NCI-H1417 (cell line): ENCODE data around the gene SV2B.

Source experiments
- DNase-seq, 3 experiments: peaks; one replicate each; lab custom pipeline; 2025; lab: John Stamatoyannopoulos, UW

SV2B gene

GRCh38 chr15:91104111-91104510 is 4.1 kb downstream of the SV2B start:
- DNase-seq = peak in 1 of 3 experiments; percentile 35

GRCh38 chr15:91108421-91108820 is 8.4 kb downstream of the SV2B start:
- no peak for DNase-seq

- DNase-seq = no peak
Observed at GRCh38 chr15:91109885-91110284, 9.8 kb downstream of the SV2B start.

GRCh38 chr15:91110407-91110806 is 10.3 kb downstream of the SV2B start:
- no peak for DNase-seq

- DNase-seq = peak in 1 of 3 experiments; percentile 71
Observed at GRCh38 chr15:91113030-91113429, 13.0 kb downstream of the SV2B start.

GRCh38 chr15:91114301-91114700 is 14.2 kb downstream of the SV2B start:
- DNase-seq = no peak

- peak; percentile 39 to 95 (median 79) for DNase-seq
Observed at GRCh38 chr15:91116113-91117067, 16.3 kb downstream of the SV2B start.

- no peak for DNase-seq
Observed at GRCh38 chr15:91117375-91117774, 17.3 kb downstream of the SV2B start.

GRCh38 chr15:91118817-91119590 is 18.9 kb downstream of the SV2B start:
- no peak for DNase-seq

- DNase-seq = no peak
Observed at GRCh38 chr15:91122296-91122695, 22.2 kb downstream of the SV2B start.

GRCh38 chr15:91124132-91124531 is 24.1 kb downstream of the SV2B start:
- no peak for DNase-seq

- no peak for DNase-seq
Observed at GRCh38 chr15:91125162-91125561, 25.1 kb downstream of the SV2B start.

GRCh38 chr15:91126080-91126479 is 26.0 kb downstream of the SV2B start:
- DNase-seq = no peak

- DNase-seq = no peak
Observed at GRCh38 chr15:91127236-91127955, 27.3 kb downstream of the SV2B start.

GRCh38 chr15:91128016-91128415 is 28.0 kb downstream of the SV2B start:
- DNase-seq = no peak

- no peak for DNase-seq
Observed at GRCh38 chr15:91129436-91129835, 29.4 kb downstream of the SV2B start.

- no peak for DNase-seq
Observed at GRCh38 chr15:91132079-91132478, 32.0 kb downstream of the SV2B start.

GRCh38 chr15:91133511-91133910 is 33.5 kb downstream of the SV2B start:
- DNase-seq = peak in 2 of 3 experiments; percentile 18 to 73

GRCh38 chr15:91135201-91136130 is 35.4 kb downstream of the SV2B start:
- DNase-seq = peak in 1 of 3 experiments; percentile 69

- DNase-seq = peak in 2 of 3 experiments; percentile 26 to 63
Observed at GRCh38 chr15:91136386-91136923, 36.4 kb downstream of the SV2B start.

GRCh38 chr15:91140601-91141000 is 40.5 kb downstream of the SV2B start:
- DNase-seq = no peak
